K562 (cell line): ENCODE results near the gene FOXP4. TPM values are rescaled to one million over a fixed set of nuclear protein-coding genes. Genes with fewer than 3 reads are reported as not detected.
A peak's percentile ranks its signal among the peaks of the same experiment; 100 is the strongest.

Experiments
- CCNT2 ChIP-seq: IDR thresholded peaks from 2 replicates; pipeline ENCODE4 v1.6.1; 2011; ENCODE audit warnings: borderline replicate concordance, low read depth, mild to moderate bottlenecking, moderate library complexity, mixed read lengths, low read length; ENCODE audit not compliant: insufficient read length; ENCODE audit errors: extremely low read depth
- ERF ChIP-seq: fragments of 450-650 bp; formaldehyde crosslinking; IDR thresholded peaks from 2 replicates; pipeline ENCODE4 v1.4.0; 2020; ENCODE audit warnings: mild to moderate bottlenecking, mixed read lengths
- FOXM1 ChIP-seq, 2 experiments: fragments of 450-650 bp in 1 of 2; sonication (generic) in 1 of 2; formaldehyde crosslinking in 1 of 2; IDR thresholded peaks; 2 replicates each; pipeline versions ENCODE4 v1.6.1 to v1.9.0; 2017 to 2022; ENCODE audit warnings: low read depth in 2 of 2, mild to moderate bottlenecking in 2 of 2, missing genetic modification reagents in 1 of 2, moderate library complexity in 1 of 2
- HCFC1 ChIP-seq: IDR thresholded peaks from 2 replicates; pipeline ENCODE4 v1.6.1; 2012; ENCODE audit warnings: low read depth, low read length, improper control_type of control experiment
- HLTF ChIP-seq: fragments of 450-650 bp; IDR thresholded peaks from 2 replicates; pipeline ENCODE4 v1.6.1; 2016
- MYC ChIP-seq, 2 experiments: fragments of 250-450 bp in 1 of 2; sonication (Bioruptor Pico) in 1 of 2; IDR thresholded peaks; 2 replicates each; pipeline versions ENCODE4 v1.5.1 to v1.6.1; 2012 to 2021; ENCODE audit warnings: low read depth in 2 of 2, borderline replicate concordance in 1 of 2, improper control_type of control experiment in 1 of 2, low read length in 1 of 2, mild to moderate bottlenecking in 1 of 2, moderate library complexity in 1 of 2
- NCOA6 ChIP-seq: fragments of 450-650 bp; IDR thresholded peaks from 2 replicates; pipeline ENCODE4 v1.6.1; 2017; ENCODE audit warnings: mild to moderate bottlenecking
- NEUROD1 ChIP-seq: fragments of 150-350 bp; IDR thresholded peaks from 2 replicates; pipeline ENCODE4 v1.6.1; 2014; ENCODE audit warnings: borderline replicate concordance, low read length, low read depth; ENCODE audit not compliant: partially characterized antibody
- OTX1 ChIP-seq: fragments of 450-650 bp; formaldehyde crosslinking; IDR thresholded peaks from 2 replicates; pipeline ENCODE4 v1.4.0; 2022; ENCODE audit warnings: mild to moderate bottlenecking
- PHF20 ChIP-seq: fragments of 450-650 bp; IDR thresholded peaks from 2 replicates; pipeline ENCODE4 v1.6.1; 2018; ENCODE audit not compliant: partially characterized antibody
- PYGO2 ChIP-seq: fragments of 450-650 bp; IDR thresholded peaks from 2 replicates; pipeline ENCODE4 v1.6.1; 2016; ENCODE audit warnings: mild to moderate bottlenecking, missing genetic modification characterization, moderate library complexity, missing compliant biosample characterization
- RAD21 ChIP-seq, 2 experiments: fragments of 250-450 bp in 1 of 2; fragments of 450-650 bp in 1 of 2; sonication (Bioruptor Pico) in 1 of 2; formaldehyde crosslinking in 1 of 2; IDR thresholded peaks in 1 of 2; conservative IDR thresholded peaks in 1 of 2; 2 replicates each; pipeline versions ENCODE4 v1.4.0 to v1.8.0; 2020 to 2022; ENCODE audit warnings: mild to moderate bottlenecking in 2 of 2, moderate library complexity in 1 of 2
- RAD51 ChIP-seq: fragments of 450-650 bp; IDR thresholded peaks from 2 replicates; pipeline ENCODE4 v1.7.1; 2016; ENCODE audit warnings: low read depth, mild to moderate bottlenecking, borderline replicate concordance
- RBM25 ChIP-seq: fragments of 200-400 bp; formaldehyde crosslinking; IDR thresholded peaks from 2 replicates; pipeline ENCODE4 v1.6.1; 2018; ENCODE audit warnings: low read length, low read depth, moderate library complexity; ENCODE audit not compliant: severe bottlenecking
- STAT5B ChIP-seq: fragments of 250-450 bp; sonication (Bioruptor Pico); IDR thresholded peaks from 2 replicates; pipeline ENCODE4 v1.8.0; 2021; ENCODE audit warnings: mild to moderate bottlenecking, inconsistent platforms
- TARDBP ChIP-seq: fragments of 450-650 bp; IDR thresholded peaks from 2 replicates; pipeline ENCODE4 v1.6.1; 2016
- TOE1 ChIP-seq, 2 experiments: fragments of 450-650 bp in 1 of 2; sonication (generic) in 1 of 2; formaldehyde crosslinking in 1 of 2; IDR thresholded peaks; 2 replicates each; pipeline versions ENCODE4 v1.7.1 to v1.8.0; 2016 to 2022; ENCODE audit warnings: borderline replicate concordance in 2 of 2, mild to moderate bottlenecking in 2 of 2, antibody characterized with exemption in 1 of 2, inconsistent platforms in 1 of 2, low read depth in 1 of 2, missing genetic modification reagents in 1 of 2, moderate library complexity in 1 of 2
- ZBTB1 ChIP-seq: sonication (generic); formaldehyde crosslinking; IDR thresholded peaks from 2 replicates; pipeline ENCODE4 v1.8.1; 2023; ENCODE audit warnings: missing genetic modification reagents, low read depth, mild to moderate bottlenecking, borderline replicate concordance
- ZFX ChIP-seq: sonication (generic); formaldehyde crosslinking; IDR thresholded peaks from 2 replicates; pipeline ENCODE4 v1.8.0; 2022; ENCODE audit warnings: mild to moderate bottlenecking, missing genetic modification reagents, moderate library complexity
- ZNF830 ChIP-seq: fragments of 250-450 bp; sonication (Bioruptor Pico); IDR thresholded peaks from 2 replicates; pipeline ENCODE4 v1.5.0; 2021; ENCODE audit warnings: mild to moderate bottlenecking
- polyA plus RNA-seq, 8 experiments: library from polyadenylated mRNA; depleted of rRNA in 4 of 8; stranded (reverse) in 5 of 8; unstranded in 3 of 8; fragments of >200 nt; fragmentation: Nextera tagmentation in 2 of 8; fragmentation: Illumina TruSeq in 1 of 8; extraction: Ambion mirVana in 2 of 8; extraction: Trizol in 1 of 8; gene quantifications; 2 replicates each; pipeline versions ENCODE4 v1.2.1 to v1.2.3, GENCODE V29; 2011 to 2014; ENCODE audit warnings: inconsistent platforms in 1 of 8, missing spikeins in 1 of 8
- total RNA-seq, 7 experiments: library from RNA; depleted of rRNA in 6 of 7; stranded (reverse); fragments of >200 nt in 6 of 7; fragmentation: Illumina TruSeq in 2 of 7; extraction: Trizol in 2 of 7; gene quantifications; 2 replicates each; pipeline versions ENCODE4 v1.2.1 to v1.2.3, GENCODE V29; 2011 to 2021; ENCODE audit warnings: low replicate concordance in 1 of 7
- TF ChIP-seq, protein P1 (sequence below): fragments of 250-450 bp; sonication (Bioruptor Pico); IDR thresholded peaks from 2 replicates; pipeline ENCODE4 v1.8.0; 2021; ENCODE audit warnings: moderate library complexity, mild to moderate bottlenecking, inconsistent platforms
- TF ChIP-seq, protein P2 (sequence below): fragments of 450-650 bp; formaldehyde crosslinking; IDR thresholded peaks from 2 replicates; pipeline ENCODE4 v1.4.0; 2022; ENCODE audit warnings: missing genetic modification characterization
- TF ChIP-seq, protein P3 (sequence below): sonication (generic); formaldehyde crosslinking; IDR thresholded peaks from 2 replicates; pipeline ENCODE4 v1.8.1; 2023; ENCODE audit warnings: mild to moderate bottlenecking, missing genetic modification reagents

Gene FOXP4
- total and polyA plus RNA-seq, 9 of the 15 experiments (the other 6 are each of a cell fraction or from before 2014, with no cell fraction given) = 0.11 to 29.4 (median 2.3) TPM

DNA sequence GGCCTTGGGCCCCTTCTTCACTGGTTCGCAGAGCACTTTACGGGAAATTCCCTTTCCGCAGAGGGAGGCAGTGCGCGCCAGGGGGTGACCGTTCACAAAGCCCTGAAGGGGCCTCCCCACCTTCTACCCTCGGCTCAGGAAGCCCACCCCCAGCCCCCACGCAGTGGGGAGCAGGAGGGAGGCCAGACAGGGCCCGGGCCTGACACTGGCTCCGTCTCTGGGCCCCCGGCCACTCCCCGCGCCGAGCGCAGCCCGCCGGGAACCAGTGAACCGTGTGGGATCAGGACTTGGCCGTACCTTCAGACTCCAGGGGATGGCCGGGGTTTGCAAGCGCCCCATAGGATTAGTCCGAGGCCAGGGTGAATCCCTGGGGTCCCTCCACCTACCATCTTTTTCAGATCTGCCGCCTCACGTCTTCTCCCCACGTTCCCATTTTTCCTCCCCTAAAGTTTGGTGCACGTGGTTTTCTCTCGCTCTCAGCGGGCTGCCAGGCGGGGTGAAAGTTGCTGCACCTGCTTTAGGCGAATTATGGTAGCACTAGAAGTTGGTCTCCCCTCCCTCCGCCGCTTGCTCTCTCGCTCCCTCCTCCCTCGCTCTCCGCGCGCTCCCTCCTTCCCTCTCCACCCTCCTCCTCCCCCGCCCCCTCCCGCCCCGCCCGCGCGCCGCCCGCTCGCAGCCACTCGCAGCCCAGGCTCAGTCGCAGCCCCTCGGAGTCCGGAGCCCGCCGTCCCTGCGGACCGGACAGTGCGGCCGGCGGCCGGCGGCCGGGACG, at the start of gene FOXP4 (continued):
- TF ChIP-seq ZNF830 (CRISPR knock-in tag) (peak; percentile 78; the same call in 1 of the 2 replicates), TARDBP (0 out of 2 replicates have a peak, but pooled peaks have one; percentile 59), NCOA6 (no peak), HCFC1 (peak; percentile 28; the same call in 1 of the 2 replicates), ERF (CRISPR knock-in tag) (peak; percentile 68; the same call in 1 of the 2 replicates), TOE1 (IDR thresholded peaks at IDR 0.05; ENCODE audit: borderline replicate concordance) (peak; percentile 89), TOE1 (CRISPR knock-in tag; IDR thresholded peaks at IDR 0.05; ENCODE audit: borderline replicate concordance, low read depth) (no peak), RAD21 (CRISPR knock-in tag; conservative IDR thresholded peaks at IDR 0.05 in 1 of 2, IDR thresholded peaks at IDR 0.05 in 1 of 2) (no peak; a peak in 2 of 4 replicates), RBM25 (no peak), STAT5B (CRISPR knock-in tag) (no peak), PHF20 (peak; percentile 54), OTX1 (CRISPR knock-in tag) (0 out of 2 replicates have a peak, but pooled peaks have one; percentile 47), FOXM1 (IDR thresholded peaks at IDR 0.05; ENCODE audit: low read depth) (peak; percentile 56), FOXM1 (CRISPR knock-in tag; IDR thresholded peaks at IDR 0.05; ENCODE audit: low read depth) (no peak), PYGO2 (tag) (no peak), RAD51 (peak; percentile 64; the same call in 1 of the 2 replicates), HLTF (peak; percentile 93), NEUROD1 (peak; percentile 44), CCNT2 (peak; percentile 19), ZBTB1 (CRISPR knock-in tag) (peak; percentile 29; the same call in 1 of the 2 replicates), MYC (IDR thresholded peaks at IDR 0.05; ENCODE audit: low read depth, low read length) (peak; percentile 94), MYC (CRISPR knock-in tag; IDR thresholded peaks at IDR 0.05; ENCODE audit: borderline replicate concordance, low read depth) (peak; percentile 83; the same call in 1 of the 2 replicates), ZFX (CRISPR knock-in tag) (peak; percentile 70)
- TF ChIP-seq, protein P1, sequence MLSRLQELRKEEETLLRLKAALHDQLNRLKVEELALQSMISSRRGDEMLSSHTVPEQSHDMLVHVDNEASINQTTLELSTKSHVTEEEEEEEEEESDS (CRISPR knock-in tag) = no peak
- TF ChIP-seq, protein P2, sequence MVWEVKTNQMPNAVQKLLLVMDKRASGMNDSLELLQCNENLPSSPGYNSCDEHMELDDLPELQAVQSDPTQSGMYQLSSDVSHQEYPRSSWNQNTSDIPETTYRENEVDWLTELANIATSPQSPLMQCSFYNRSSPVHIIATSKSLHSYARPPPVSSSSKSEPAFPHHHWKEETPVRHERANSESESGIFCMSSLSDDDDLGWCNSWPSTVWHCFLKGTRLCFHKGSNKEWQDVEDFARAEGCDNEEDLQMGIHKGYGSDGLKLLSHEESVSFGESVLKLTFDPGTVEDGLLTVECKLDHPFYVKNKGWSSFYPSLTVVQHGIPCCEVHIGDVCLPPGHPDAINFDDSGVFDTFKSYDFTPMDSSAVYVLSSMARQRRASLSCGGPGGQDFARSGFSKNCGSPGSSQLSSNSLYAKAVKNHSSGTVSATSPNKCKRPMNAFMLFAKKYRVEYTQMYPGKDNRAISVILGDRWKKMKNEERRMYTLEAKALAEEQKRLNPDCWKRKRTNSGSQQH = 0 out of 2 replicates have a peak, but pooled peaks have one; percentile 64
- TF ChIP-seq, protein P3, sequence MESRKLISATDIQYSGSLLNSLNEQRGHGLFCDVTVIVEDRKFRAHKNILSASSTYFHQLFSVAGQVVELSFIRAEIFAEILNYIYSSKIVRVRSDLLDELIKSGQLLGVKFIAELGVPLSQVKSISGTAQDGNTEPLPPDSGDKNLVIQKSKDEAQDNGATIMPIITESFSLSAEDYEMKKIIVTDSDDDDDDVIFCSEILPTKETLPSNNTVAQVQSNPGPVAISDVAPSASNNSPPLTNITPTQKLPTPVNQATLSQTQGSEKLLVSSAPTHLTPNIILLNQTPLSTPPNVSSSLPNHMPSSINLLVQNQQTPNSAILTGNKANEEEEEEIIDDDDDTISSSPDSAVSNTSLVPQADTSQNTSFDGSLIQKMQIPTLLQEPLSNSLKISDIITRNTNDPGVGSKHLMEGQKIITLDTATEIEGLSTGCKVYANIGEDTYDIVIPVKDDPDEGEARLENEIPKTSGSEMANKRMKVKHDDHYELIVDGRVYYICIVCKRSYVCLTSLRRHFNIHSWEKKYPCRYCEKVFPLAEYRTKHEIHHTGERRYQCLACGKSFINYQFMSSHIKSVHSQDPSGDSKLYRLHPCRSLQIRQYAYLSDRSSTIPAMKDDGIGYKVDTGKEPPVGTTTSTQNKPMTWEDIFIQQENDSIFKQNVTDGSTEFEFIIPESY (CRISPR knock-in tag) = 0 out of 2 replicates have a peak, but pooled peaks have one; percentile 31
